A549 treated with GW870086 at 1 μM for 4 hours (cell line): ENCODE data around the gene PLAAT1. TPM values are rescaled to one million over a fixed set of nuclear protein-coding genes. Genes with fewer than 3 reads are reported as not detected.

Experiments used
- total RNA-seq: library from RNA; stranded (reverse); fragments of 200-300 nt; extraction: Qiagen RNA extraction; gene quantifications from 5 replicates; pipeline ENCODE4 v1.2.3, GENCODE V29; 2022; ENCODE audit warnings: low read depth

The PLAAT1 gene
- not detected in 5 replicates for total RNA-seq

DNA sequence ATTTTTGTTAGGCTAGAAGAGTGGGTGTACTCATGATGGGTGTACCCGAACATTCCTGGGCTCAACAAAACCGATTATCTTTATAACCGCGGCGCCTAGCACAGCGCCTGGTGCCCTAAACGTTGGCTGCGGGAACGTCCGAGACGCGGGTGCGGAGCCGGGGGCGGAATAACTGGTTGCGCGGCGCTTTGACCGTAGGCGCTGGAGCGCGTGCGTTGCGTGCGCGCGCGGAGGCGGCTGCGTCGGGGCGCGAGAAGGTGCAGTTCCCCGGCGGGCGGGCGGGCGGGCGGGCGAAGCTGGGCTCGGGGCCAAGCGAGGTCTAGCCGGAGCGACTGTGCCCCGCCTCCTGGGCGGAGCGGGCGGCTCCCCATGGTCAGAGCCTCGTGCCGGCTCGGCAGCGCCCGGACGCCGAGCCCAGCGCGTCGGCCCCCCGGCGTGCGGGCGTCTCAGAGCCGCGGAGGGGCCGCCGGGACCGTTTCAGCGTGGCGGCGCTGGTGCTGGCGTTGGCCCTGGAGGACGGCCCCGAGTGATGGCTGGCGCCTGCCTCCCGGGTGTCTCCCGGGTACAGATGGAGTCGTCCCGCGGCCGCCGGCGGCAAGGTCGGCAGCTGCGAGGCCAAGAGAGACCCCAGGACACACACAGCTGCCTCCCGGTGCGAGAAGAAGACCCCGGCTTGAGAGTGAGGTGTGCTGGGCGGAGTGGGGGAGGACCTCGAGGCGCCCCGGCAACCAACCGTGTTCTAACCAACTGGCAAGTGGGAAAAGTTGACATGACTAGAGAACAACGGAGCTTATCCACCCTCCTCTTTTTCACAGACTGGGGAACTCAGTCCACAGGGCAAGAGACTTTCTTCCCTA lies at the start of gene PLAAT1:
PLAAT1 (plus strand) TSS at position 373 of the 857 bp plus-strand sequence. CDS start 14,429 bp downstream, outside the sequence.

Other genes starting within 250 kb of the PLAAT1 start
- not detected in 5 replicates for gene ATP13A5, start 137.5 kb downstream of the PLAAT1 start, total RNA-seq